RWPE1 (cell line): ENCODE results near the gene PPARGC1A.

Source experiments
- CTCF ChIA-PET: fragments of 350-600 bp; sonication (Branson Sonifier 250); formaldehyde crosslinking; extraction: SDS; loops from one replicate; lab custom pipeline; 2021; lab: Yijun Ruan, JAX
- POLR2A ChIA-PET: fragments of 400-600 bp; formaldehyde crosslinking; extraction: SDS; loops from one replicate; lab custom pipeline; 2020; ENCODE audit warnings: antibody characterized with exemption; ENCODE audit not compliant: low non-redundant PET; lab: Yijun Ruan, JAX
- DNase-seq: peaks from one replicate; pipeline ENCODE4 v3.0.0; 2012; ENCODE audit warnings: low spot score
- H3K27ac ChIP-seq: fragments of 450-650 bp; 2 replicates; pipeline ENCODE4 v1.5.1; 2017
- CTCF ChIP-seq: fragments of 450-650 bp; conservative IDR thresholded peaks from 2 replicates; pipeline ENCODE4 v1.5.1; 2017; ENCODE audit warnings: low read depth, mild to moderate bottlenecking

PPARGC1A gene

GRCh38 chr4:23839279-23839678 is 50.6 kb downstream of the PPARGC1A start:
- POLR2A ChIA-PET = no interaction called here
- TF ChIP-seq CTCF = no peak

GRCh38 chr4:23838607-23839006 is 51.2 kb downstream of the PPARGC1A start:
- DNase-seq = no peak
- H3K27ac ChIP-seq = no peak overlapping the region
- ChIA-PET CTCF (interaction anchor here (0.7 kb wide), 1 partner anchor 147 kb away, joined by 3 read pairs; no protein-coding TSS in a partner anchor), POLR2A (no interaction called here)
- no peak for TF ChIP-seq CTCF

More at GRCh38 chr4:23839279-23839678, 50.6 kb downstream of the PPARGC1A start:
- H3K27ac ChIP-seq = no peak overlapping the region
- DNase-seq = no peak
- CTCF ChIA-PET = no interaction called here

GRCh38 chr4:23838131-23838530 is 51.7 kb downstream of the PPARGC1A start:
- H3K27ac ChIP-seq = no peak overlapping the region
- ChIA-PET CTCF (interaction anchor here (0.7 kb wide), 1 partner anchor 147 kb away, joined by 3 read pairs; no protein-coding TSS in a partner anchor), POLR2A (no interaction called here)
- no peak for DNase-seq
- TF ChIP-seq CTCF = no peak

- TF ChIP-seq CTCF = no peak
- no peak overlapping the region for H3K27ac ChIP-seq
- CTCF ChIA-PET = interaction anchor here (0.9 kb wide), 1 partner anchor 32 kb away, joined by 5 read pairs; no protein-coding TSS in a partner anchor
- DNase-seq = no peak
- POLR2A ChIA-PET = no interaction called here
Measured at GRCh38 chr4:23837371-23837770, 52.5 kb downstream of the PPARGC1A start.

GRCh38 chr4:23835774-23836478 is 53.9 kb downstream of the PPARGC1A start:
- POLR2A ChIA-PET = no interaction called here
- DNase-seq = no peak
- H3K27ac ChIP-seq = no peak overlapping the region
- no peak for TF ChIP-seq CTCF
- CTCF ChIA-PET = no interaction called here

- CTCF ChIA-PET = no interaction called here
- POLR2A ChIA-PET = no interaction called here
- DNase-seq = no peak
- H3K27ac ChIP-seq = no peak overlapping the region
- no peak for TF ChIP-seq CTCF
Measured at GRCh38 chr4:23828779-23829178, 61.1 kb downstream of the PPARGC1A start.
